Common myeloid progenitor, CD34-positive (primary cell): ENCODE data around the gene PAX5.

Source experiments
- CTCF ChIA-PET: fragments of 350-600 bp; sonication (Branson Sonifier 250); formaldehyde crosslinking; loops from one replicate; lab custom pipeline; 2021; ENCODE audit warnings: antibody characterized with exemption; lab: Charles Lee
- POLR2A ChIA-PET: fragments of 350-600 bp; sonication (Branson Sonifier 250); formaldehyde crosslinking; loops from one replicate; lab custom pipeline; 2021; ENCODE audit warnings: antibody characterized with exemption; lab: Charles Lee
- DNase-seq, 3 donors: peaks; one replicate each; pipeline versions ENCODE4 v3.0.0 to v3.0.0-alpha.2; 2013
- H3K27ac ChIP-seq, 2 experiments: 1 replicate in 1 of 2; 2 replicates in 1 of 2; pipeline ENCODE4 v1.7.0; 2013; ENCODE audit warnings: inconsistent platforms in 2 of 2, low read length in 2 of 2, mild to moderate bottlenecking in 2 of 2, low read depth in 1 of 2, moderate library complexity in 1 of 2; ENCODE audit not compliant: severe bottlenecking in 2 of 2, insufficient read depth in 1 of 2, poor library complexity in 1 of 2
- H3K27me3 ChIP-seq, 5 experiments: replicated peaks in 2 of 5; 1 replicate in 3 of 5; 2 replicates in 2 of 5; pipeline versions ENCODE4 v1.6.1 to v1.7.0; 2013; ENCODE audit warnings: low read length in 4 of 5, mild to moderate bottlenecking in 2 of 5, moderate library complexity in 2 of 5, inconsistent platforms in 1 of 5; ENCODE audit not compliant: insufficient read depth in 5 of 5, control insufficient read depth in 4 of 5
- H3K36me3 ChIP-seq, 4 experiments: 1 replicate in 2 of 4; 2 replicates in 2 of 4; pipeline versions ENCODE4 v1.6.1 to v1.7.0; 2013; ENCODE audit warnings: low read length in 3 of 4, control low read depth in 1 of 4, mild to moderate bottlenecking in 1 of 4; ENCODE audit not compliant: control insufficient read depth in 4 of 4, insufficient read depth in 4 of 4
- H3K4me1 ChIP-seq, 4 experiments: 1 replicate in 3 of 4; 2 replicates in 1 of 4; pipeline versions ENCODE4 v1.6.1 to v1.7.1; 2013; ENCODE audit warnings: low read length in 3 of 4, mild to moderate bottlenecking in 3 of 4, control low read depth in 1 of 4, inconsistent platforms in 1 of 4, moderate library complexity in 1 of 4; ENCODE audit not compliant: control insufficient read depth in 4 of 4, insufficient read depth in 4 of 4; ENCODE audit errors: control extremely low read depth in 1 of 4
- H3K4me3 ChIP-seq, 7 experiments: 1 replicate in 4 of 7; 2 replicates in 3 of 7; pipeline versions ENCODE4 v1.5.1 to v1.7.0; 2013; ENCODE audit warnings: mild to moderate bottlenecking in 7 of 7, low read length in 6 of 7, moderate library complexity in 6 of 7, inconsistent platforms in 2 of 7, low read depth in 2 of 7, control low read depth in 1 of 7; ENCODE audit not compliant: insufficient read depth in 4 of 7, control insufficient read depth in 1 of 7; ENCODE audit errors: extremely low read depth in 1 of 7
- H3K9me3 ChIP-seq, 5 experiments: 1 replicate in 4 of 5; 2 replicates in 1 of 5; pipeline versions ENCODE4 v1.6.1 to v1.7.1; 2013; ENCODE audit warnings: low read length in 4 of 5, mild to moderate bottlenecking in 2 of 5, inconsistent platforms in 1 of 5, low read depth in 1 of 5, moderate library complexity in 1 of 5; ENCODE audit not compliant: control insufficient read depth in 4 of 5, insufficient read depth in 2 of 5; ENCODE audit errors: control extremely low read depth in 1 of 5
- WGBS: methylation state at CpG from one replicate; pipeline ENCODE4 v1.1.5; 2013; ENCODE audit not compliant: insufficient coverage; 5-methylcytosine and 5-hydroxymethylcytosine counted together

Gene PAX5

DNA sequence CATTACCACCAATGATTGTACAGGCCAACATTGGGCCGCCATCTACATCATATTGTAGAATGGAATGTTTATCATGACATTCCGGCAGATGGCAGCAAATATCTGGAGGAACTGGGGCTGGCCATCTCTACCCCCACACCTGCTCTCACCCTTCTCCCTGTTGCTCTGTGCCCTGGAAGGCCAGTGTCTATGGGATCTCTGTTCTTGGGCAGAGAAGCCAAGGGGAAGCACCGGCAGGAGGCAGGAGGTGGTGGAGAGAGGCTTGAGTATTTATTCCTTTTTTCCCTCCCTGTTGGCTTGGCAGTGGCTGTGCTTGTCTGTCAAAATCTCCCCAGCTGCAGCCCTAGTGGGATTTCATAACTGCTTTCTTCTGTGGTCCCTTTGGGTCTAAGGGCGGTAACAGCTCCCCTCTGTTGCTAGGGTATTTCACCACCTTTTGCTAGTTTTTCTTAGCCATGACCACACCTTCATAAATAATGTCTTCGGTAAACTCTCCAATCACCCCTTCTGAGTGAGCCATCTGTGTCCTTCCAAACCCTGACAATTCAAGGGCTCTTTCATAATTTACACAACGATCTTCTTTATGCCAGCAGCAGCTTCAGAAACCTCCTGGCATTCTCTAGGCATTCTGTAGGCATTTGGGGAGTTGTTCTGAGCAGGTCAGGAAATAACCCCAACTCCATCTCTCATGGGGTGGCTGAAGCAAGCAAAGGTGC lies 235.6 kb downstream of the PAX5 start:
- H3K9me3 ChIP-seq = peaks cover 0 to 8% (median 6%) of the 10 kb centered on the region in 5 experiments
- H3K27me3 ChIP-seq = no peaks in the 10 kb centered on the region
- peak in 1 of 3 donors; percentile 22 for DNase-seq
- no peak overlapping the region for H3K27ac ChIP-seq
- POLR2A ChIA-PET = no interaction called here
- H3K4me3 ChIP-seq = no peak overlapping the region
- no peaks in the 10 kb centered on the region for H3K36me3 ChIP-seq
- peaks cover 0 to under 1% (median 0%) of the 10 kb centered on the region in 4 experiments for H3K4me1 ChIP-seq
- 93% methylated on average over 4 of the region's 6 CpGs for WGBS
- CTCF ChIA-PET = interaction anchor here (1.6 kb wide), 1 partner anchor 10 kb away, joined by 5 read pairs; no protein-coding TSS in a partner anchor

DNA sequence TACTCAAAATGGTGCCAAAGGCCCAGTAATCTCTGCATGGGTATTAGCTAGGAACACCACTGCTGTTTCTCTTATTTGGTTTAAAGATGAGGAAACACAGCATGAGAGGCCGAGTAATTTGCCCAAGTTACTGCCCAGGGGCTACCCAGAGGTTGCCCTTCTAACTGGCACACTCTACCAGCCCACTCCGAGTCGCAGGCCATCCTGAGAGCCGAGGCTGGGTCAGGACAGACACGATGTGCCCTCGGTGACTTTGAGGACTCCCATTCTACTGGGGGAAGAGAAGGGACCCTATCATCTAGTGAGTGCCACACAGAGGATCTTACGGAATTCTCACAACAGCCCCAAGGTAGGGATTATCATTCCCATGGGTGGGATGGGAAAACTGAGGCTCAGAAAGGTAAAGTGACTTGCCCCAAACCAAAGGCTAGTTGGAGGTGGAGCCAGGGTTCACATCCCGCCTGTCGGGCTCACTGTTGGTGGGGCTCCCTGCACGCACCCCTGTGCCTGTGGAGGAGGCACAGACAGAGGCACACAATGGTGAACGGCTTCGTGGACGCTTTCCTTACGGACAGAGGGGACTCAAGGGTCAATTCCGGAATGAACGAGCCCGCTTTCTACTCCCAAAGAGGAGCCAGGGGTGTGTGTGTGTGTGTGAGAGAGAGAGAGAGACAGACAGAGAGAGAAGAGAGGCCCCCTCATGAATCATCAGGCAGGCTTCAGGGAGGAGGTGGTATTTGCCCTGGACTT lies 236.4 kb downstream of the PAX5 start:
- Histone ChIP-seq H3K27ac (no peak overlapping the region), H3K36me3 (no peaks in the 10 kb centered on the region), H3K27me3 (no peaks in the 10 kb centered on the region), H3K4me1 (no peaks in the 10 kb centered on the region), H3K9me3 (peaks cover 0 to 14% (median 11%) of the 10 kb centered on the region in 5 experiments), H3K4me3 (no peak overlapping the region)
- CTCF ChIA-PET = interaction anchor here (0.9 kb wide), 1 partner anchor 30 kb away, joined by 5 read pairs; no protein-coding TSS in a partner anchor
- WGBS = 93% methylated on average over 16 of the region's 17 CpGs
- no peak for DNase-seq
- POLR2A ChIA-PET = no interaction called here

DNA sequence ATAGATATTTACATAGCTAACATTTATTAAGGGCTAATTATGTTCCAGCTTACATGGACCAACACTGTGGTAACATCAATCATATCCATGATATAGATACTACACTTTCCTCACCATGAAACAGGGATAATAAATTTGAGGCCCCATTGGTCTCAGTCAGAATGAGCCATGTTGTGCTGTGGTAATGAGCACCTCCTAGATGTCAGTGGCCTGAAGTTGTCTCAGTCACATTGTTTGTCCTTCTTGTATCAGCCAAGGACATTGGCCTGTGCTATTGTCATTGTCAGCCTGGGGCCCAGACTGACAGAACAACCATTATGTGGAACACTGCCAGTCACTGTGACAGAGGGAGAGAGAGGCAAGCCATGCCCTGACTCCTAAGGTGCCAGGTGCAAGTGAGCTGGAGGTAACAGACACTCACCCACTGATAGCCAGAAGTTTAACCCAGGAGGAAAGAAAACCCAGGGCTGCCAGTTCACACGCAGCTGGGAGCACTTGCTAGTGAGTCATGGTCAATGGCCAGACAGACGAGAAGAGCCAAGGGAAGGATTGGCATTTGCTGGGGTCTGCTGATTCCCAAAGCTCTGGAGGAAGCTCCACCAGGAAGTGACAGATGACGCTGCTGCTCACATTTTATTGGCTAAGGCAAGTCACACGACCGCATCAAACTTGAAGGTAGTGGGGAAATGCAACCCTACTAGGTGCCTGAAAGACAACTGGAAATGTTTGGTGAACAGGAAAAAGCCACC lies 237.2 kb downstream of the PAX5 start:
- DNase-seq = no peak
- H3K36me3 ChIP-seq = no peaks in the 10 kb centered on the region
- peaks cover 0 to 14% (median 11%) of the 10 kb centered on the region in 5 experiments for H3K9me3 ChIP-seq
- 97% methylated on average over 5 of the region's 5 CpGs for WGBS
- H3K4me3 ChIP-seq = no peak overlapping the region
- no peaks in the 10 kb centered on the region for H3K27me3 ChIP-seq
- H3K4me1 ChIP-seq = no peaks in the 10 kb centered on the region
- ChIA-PET CTCF (interaction anchor here (0.6 to 0.9 kb wide), 2 partner anchors 31 to 195 kb away, joined by 3 to 5 read pairs; no protein-coding TSS in a partner anchor), POLR2A (no interaction called here)
- no peak overlapping the region for H3K27ac ChIP-seq

DNA sequence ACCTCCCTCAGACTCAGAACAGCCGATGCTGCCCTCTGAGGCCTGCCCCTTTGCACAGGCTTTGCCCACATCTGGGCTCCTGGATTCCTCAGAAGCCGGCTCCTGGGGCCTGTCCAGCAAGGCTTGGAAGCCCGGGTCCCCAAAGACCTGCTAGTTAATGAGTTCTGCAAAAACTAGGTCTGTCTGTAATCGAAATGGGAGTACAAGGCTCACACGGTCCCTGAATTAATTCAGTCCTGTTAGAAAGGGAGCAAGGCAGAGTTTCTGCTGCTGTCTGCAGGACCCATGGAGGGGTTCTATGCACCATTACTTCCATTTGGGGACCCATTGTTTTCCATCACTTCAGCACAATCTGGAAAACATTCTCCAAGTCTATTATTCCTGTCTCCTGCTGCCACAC lies 239.6 kb downstream of the PAX5 start:
- H3K27ac ChIP-seq = no peak overlapping the region
- no peaks in the 10 kb centered on the region for H3K27me3 ChIP-seq
- DNase-seq = no peak
- WGBS = 95% methylated on average over 4 of the region's 5 CpGs
- ChIA-PET POLR2A (no interaction called here), CTCF (no interaction called here)
- no peaks in the 10 kb centered on the region for H3K4me1 ChIP-seq
- H3K36me3 ChIP-seq = no peaks in the 10 kb centered on the region
- H3K9me3 ChIP-seq = peaks cover 0 to 14% (median 11%) of the 10 kb centered on the region in 5 experiments
- no peak overlapping the region for H3K4me3 ChIP-seq

DNA sequence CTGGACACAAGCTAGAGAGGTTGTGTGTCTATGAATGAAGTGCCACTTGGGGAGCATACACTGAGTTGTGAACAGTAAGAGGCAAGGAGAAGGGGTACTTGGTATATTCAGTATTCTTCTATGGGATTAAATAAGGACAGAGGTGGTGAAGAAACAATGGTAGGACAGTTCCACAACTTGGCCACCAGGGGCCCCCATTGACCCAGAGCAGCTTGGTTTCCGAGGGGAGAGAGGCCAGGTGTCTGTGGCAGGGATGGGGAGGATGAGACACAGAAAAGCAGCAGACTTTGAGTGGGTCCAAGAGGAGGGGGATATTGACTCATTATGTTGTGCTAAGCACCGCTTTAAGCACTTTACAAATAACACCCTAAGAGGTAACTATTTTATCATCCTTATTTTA lies 240.8 kb downstream of the PAX5 start:
- CTCF ChIA-PET = interaction anchor here (2.1 kb wide), 1 partner anchor 80 kb away, joined by 7 read pairs; no protein-coding TSS in a partner anchor
- WGBS = 50% methylated on average over 1 of the region's 2 CpGs
- peak in 2 of 3 donors; percentile 36 to 44 for DNase-seq

DNA sequence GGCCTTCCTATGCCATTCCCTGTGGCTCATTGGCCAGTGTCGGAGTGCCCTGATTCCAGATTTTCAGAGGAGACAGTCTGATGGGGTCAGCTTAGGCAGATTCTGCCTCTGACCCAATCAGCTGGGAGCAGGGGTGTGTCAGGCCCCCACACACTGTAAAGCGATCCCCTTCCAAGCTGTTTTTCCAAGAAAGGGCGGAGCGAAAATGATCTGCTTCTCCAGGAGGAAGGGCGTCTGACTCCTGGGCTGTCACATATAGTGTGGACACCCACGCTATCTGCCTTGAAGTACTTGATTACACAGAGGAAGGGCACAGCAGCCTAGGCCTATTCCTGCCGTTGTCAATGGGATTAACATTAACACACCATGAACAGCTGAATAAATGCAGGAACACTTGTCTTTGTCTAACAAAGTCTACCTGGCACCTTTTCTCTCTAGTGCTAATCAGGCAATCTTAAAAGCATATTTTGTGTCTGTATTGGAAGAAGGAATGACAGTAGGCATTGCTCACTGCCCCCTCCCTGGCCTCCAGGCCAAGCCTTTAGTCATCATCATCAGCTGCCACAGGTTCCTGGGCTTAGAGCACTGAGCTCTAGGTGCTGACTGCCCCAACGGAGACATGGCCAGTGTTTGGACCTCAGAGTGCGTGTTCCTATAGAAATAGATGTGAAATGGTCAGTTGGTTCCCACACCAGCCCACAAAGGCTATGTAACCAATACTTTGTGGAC lies 242.7 kb downstream of the PAX5 start:
- peaks cover 0 to 14% (median 11%) of the 10 kb centered on the region in 5 experiments for H3K9me3 ChIP-seq
- ChIA-PET POLR2A (no interaction called here), CTCF (interaction anchor here (0.8 to 2.1 kb wide), 3 partner anchors 9 to 82 kb away, joined by 3 to 7 read pairs (median 3); no protein-coding TSS in a partner anchor)
- no peak for DNase-seq
- H3K27me3 ChIP-seq = no peaks in the 10 kb centered on the region
- WGBS = 99% methylated on average over 6 of the region's 9 CpGs
- H3K36me3 ChIP-seq = no peaks in the 10 kb centered on the region
- no peaks in the 10 kb centered on the region for H3K4me1 ChIP-seq
- H3K4me3 ChIP-seq = no peak overlapping the region
- H3K27ac ChIP-seq = no peak overlapping the region

More for the DNA sequence above, 240.8 kb downstream of the PAX5 start:
- no peak overlapping the region for H3K4me3 ChIP-seq
- H3K36me3 ChIP-seq = no peaks in the 10 kb centered on the region
- POLR2A ChIA-PET = no interaction called here
- H3K4me1 ChIP-seq = no peaks in the 10 kb centered on the region
- H3K27me3 ChIP-seq = no peaks in the 10 kb centered on the region
- H3K9me3 ChIP-seq = peaks cover 0 to 14% (median 11%) of the 10 kb centered on the region in 5 experiments
- no peak overlapping the region for H3K27ac ChIP-seq
